ENCODE measurements around the gene C1orf56. TPM values are rescaled to one million over a fixed set of nuclear protein-coding genes. Genes with fewer than 3 reads are reported as not detected.

The C1orf56 gene
- total RNA-seq, 1 experiment from 2014 or later = 2.9 TPM

DNA sequence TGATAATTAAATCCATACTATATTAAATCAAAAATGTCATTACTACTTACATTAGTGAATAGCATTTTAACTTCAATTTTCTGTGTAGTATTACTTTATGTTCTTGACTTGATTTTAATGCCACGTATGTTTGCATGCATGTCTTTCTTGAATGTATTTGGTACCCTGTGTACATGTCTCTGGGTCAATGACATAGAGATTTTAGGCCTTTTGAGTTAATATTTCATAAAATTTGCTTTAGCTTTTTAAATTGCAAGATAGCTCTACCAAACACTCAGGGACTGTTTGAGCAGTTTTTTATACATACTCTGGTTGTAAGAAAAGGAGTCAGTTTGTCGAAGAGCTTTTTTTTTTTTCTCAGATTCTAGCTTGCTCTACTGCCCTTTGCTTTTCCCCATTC, 14.2 kb downstream of the C1orf56 start:
- intact Hi-C loops (cut with micrococcal nuclease; ENCODE audit: unreplicated experiment) = no loop called here

DNA sequence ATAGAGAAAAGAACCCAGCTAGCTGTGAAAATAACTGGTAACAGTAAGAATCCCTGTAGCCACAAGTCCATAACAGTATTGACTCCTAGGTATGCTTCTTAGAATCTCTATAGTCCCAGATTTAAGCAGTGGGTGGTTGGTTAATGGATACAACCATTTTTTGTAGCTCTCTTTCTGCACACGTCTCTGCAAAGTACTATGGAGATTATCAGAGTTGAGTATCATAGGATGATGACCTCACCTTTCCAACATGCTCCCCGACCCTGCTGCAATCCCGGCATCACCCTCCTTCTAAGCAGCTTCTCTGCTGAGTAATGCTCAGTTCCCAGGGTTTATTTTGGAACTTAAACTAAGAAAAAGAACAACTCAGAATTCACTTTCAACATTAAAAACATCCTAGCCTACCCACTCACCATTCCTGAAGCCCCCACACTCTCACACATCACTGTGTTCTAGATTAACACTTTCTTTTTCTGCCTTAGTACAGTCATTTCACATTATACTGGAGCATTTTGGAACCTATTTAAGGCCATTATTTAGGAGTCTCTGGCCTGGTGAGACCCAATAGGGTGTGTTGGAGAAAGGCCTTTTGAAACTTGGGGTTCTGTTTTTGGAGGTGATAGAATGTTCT, 15.3 kb downstream of the C1orf56 start:
- Histone ChIP-seq H3K36me3 (ENCODE audit: insufficient read depth, low read length, poor library complexity, severe bottlenecking) (peaks cover 25% of the 10 kb centered on the region), H3K4me1 (ENCODE audit: insufficient read depth, low read length, poor library complexity, severe bottlenecking) (peaks cover 20% of the 10 kb centered on the region), H3K9me3 (ENCODE audit: low read depth, low read length, poor library complexity, severe bottlenecking) (no peaks in the 10 kb centered on the region), H3K27me3 (replicated peaks; ENCODE audit: insufficient read depth, low read depth, low read length, poor library complexity) (no peaks in the 10 kb centered on the region), H3K27ac (ENCODE audit: low read depth, low read length, poor library complexity, severe bottlenecking) (peak overlapping the region; percentile 14), H3K4me3 (ENCODE audit: low read depth, low read length, poor library complexity, severe bottlenecking) (peak overlapping the region; percentile 99)
- CTCF ChIA-PET = no interaction called here
- no peak for DNase-seq (ENCODE audit: low spot score)
- BruUV-seq (replicated peaks) = no TSS peak
- POLR2A ChIA-PET (ENCODE audit: low non-redundant PET) = interaction anchor here (0.5 kb wide), 1 partner anchor 36 kb away, joined by 9 read pairs; no protein-coding TSS in a partner anchor
- intact Hi-C loops (cut with micrococcal nuclease; ENCODE audit: unreplicated experiment) = no loop called here
- TF ChIP-seq, protein P1, sequence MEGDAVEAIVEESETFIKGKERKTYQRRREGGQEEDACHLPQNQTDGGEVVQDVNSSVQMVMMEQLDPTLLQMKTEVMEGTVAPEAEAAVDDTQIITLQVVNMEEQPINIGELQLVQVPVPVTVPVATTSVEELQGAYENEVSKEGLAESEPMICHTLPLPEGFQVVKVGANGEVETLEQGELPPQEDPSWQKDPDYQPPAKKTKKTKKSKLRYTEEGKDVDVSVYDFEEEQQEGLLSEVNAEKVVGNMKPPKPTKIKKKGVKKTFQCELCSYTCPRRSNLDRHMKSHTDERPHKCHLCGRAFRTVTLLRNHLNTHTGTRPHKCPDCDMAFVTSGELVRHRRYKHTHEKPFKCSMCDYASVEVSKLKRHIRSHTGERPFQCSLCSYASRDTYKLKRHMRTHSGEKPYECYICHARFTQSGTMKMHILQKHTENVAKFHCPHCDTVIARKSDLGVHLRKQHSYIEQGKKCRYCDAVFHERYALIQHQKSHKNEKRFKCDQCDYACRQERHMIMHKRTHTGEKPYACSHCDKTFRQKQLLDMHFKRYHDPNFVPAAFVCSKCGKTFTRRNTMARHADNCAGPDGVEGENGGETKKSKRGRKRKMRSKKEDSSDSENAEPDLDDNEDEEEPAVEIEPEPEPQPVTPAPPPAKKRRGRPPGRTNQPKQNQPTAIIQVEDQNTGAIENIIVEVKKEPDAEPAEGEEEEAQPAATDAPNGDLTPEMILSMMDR (conservative IDR thresholded peaks at IDR 0.05; ENCODE audit: low read depth, low read length) = no peak
- no peak for TF ChIP-seq EZH2 (IDR thresholded peaks at IDR 0.05; ENCODE audit: borderline replicate concordance, low read depth, low read length, poor library complexity, severe bottlenecking)

More for the DNA sequence above, 14.2 kb downstream of the C1orf56 start:
- no TSS peak for BruUV-seq (replicated peaks)
- ChIA-PET CTCF (interaction anchor here (1.5 kb wide), 1 partner anchor 38 kb away, joined by 5 read pairs; no protein-coding TSS in a partner anchor), POLR2A (ENCODE audit: low non-redundant PET) (no interaction called here)
- H3K36me3 ChIP-seq (ENCODE audit: insufficient read depth, low read length, poor library complexity, severe bottlenecking) = peaks cover 17% of the 10 kb centered on the region
- peaks cover 24% of the 10 kb centered on the region for H3K4me1 ChIP-seq (ENCODE audit: insufficient read depth, low read length, poor library complexity, severe bottlenecking)
- no peak for DNase-seq (ENCODE audit: low spot score)
- H3K4me3 ChIP-seq (ENCODE audit: low read depth, low read length, poor library complexity, severe bottlenecking) = peak overlapping the region; percentile 99
- H3K27me3 ChIP-seq (replicated peaks; ENCODE audit: insufficient read depth, low read depth, low read length, poor library complexity) = no peaks in the 10 kb centered on the region
- no peaks in the 10 kb centered on the region for H3K9me3 ChIP-seq (ENCODE audit: low read depth, low read length, poor library complexity, severe bottlenecking)
- TF ChIP-seq, protein P1 (conservative IDR thresholded peaks at IDR 0.05; ENCODE audit: low read depth, low read length) = no peak
- TF ChIP-seq EZH2 (IDR thresholded peaks at IDR 0.05; ENCODE audit: borderline replicate concordance, low read depth, low read length, poor library complexity, severe bottlenecking) = no peak
- H3K27ac ChIP-seq (ENCODE audit: low read depth, low read length, poor library complexity, severe bottlenecking) = peak overlapping the region; percentile 95

DNA sequence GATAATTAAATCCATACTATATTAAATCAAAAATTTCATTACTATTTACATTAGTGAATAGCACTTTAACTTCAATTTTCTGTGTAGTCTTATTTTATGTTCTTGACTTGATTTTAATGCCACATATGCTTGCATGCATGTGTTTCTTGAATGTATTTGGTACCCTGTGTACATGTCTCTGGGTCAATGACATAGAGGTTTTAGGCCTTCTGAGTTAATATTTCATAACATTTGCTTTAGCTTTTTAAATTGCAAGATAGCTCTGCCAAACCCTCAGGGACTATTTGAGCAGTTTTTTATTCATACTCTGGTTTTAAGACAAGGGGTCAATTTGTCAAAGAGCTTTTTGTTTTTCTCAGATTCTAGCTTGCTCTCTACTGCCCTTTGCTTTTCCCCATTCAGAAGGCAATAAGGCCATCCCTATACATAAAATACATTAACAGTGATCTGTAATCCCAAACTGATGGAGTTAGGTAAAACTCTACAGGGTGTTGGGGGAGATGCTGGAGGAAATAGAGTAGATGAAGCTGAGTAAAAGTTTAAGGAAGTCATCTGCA, 17.6 kb downstream of the C1orf56 start:
- Histone ChIP-seq H3K9me3 (ENCODE audit: low read depth, low read length, poor library complexity, severe bottlenecking) (no peaks in the 10 kb centered on the region), H3K27ac (ENCODE audit: low read depth, low read length, poor library complexity, severe bottlenecking) (peak overlapping the region; percentile 43), H3K4me1 (ENCODE audit: insufficient read depth, low read length, poor library complexity, severe bottlenecking) (peaks cover 22% of the 10 kb centered on the region), H3K4me3 (ENCODE audit: low read depth, low read length, poor library complexity, severe bottlenecking) (no peak overlapping the region), H3K27me3 (replicated peaks; ENCODE audit: insufficient read depth, low read depth, low read length, poor library complexity) (no peaks in the 10 kb centered on the region), H3K36me3 (ENCODE audit: insufficient read depth, low read length, poor library complexity, severe bottlenecking) (peaks cover 43% of the 10 kb centered on the region)
- BruUV-seq (replicated peaks) = no TSS peak
- ChIA-PET POLR2A (ENCODE audit: low non-redundant PET) (no interaction called here), CTCF (no interaction called here)
- intact Hi-C loops (cut with micrococcal nuclease; ENCODE audit: unreplicated experiment) = no loop called here
- no peak for TF ChIP-seq EZH2 (IDR thresholded peaks at IDR 0.05; ENCODE audit: borderline replicate concordance, low read depth, low read length, poor library complexity, severe bottlenecking)
- TF ChIP-seq, protein P1 (conservative IDR thresholded peaks at IDR 0.05; ENCODE audit: low read depth, low read length) = no peak
- DNase-seq (ENCODE audit: low spot score) = no peak
